A172 (cell line): Measurements from ENCODE around the gene GUCA2A. TPM values are rescaled to one million over a fixed set of nuclear protein-coding genes. Genes with fewer than 3 reads are reported as not detected.

Source experiments
- DNase-seq: peaks from one replicate; pipeline ENCODE4 v3.0.0-alpha.2; 2015; ENCODE audit warnings: low spot score
- total RNA-seq: library from RNA; depleted of rRNA; stranded (reverse); fragments of >200 nt; shearing (Covaris generic); gene quantifications from 2 replicates; pipeline ENCODE4 v1.2.3, GENCODE V29; 2014

GUCA2A gene
- total RNA-seq, 1 experiment from 2014 or later: not detected

- peak; percentile 40 for DNase-seq
These were observed 13.0 kb upstream of the GUCA2A start for GRCh38 chr1:42177541-42177981.

- DNase-seq: peak; percentile 48
These were observed 12.5 kb upstream of the GUCA2A start for GRCh38 chr1:42176902-42177519.

GRCh38 chr1:42175314-42176054 is 10.9 kb upstream of the GUCA2A start:
- DNase-seq: no peak

GRCh38 chr1:42173961-42174735 is 9.6 kb upstream of the GUCA2A start:
- DNase-seq: no peak

GRCh38 chr1:42173155-42173933 is 8.8 kb upstream of the GUCA2A start:
- DNase-seq: peak; percentile 50

- no peak for DNase-seq
These were observed 8.0 kb upstream of the GUCA2A start for GRCh38 chr1:42172381-42173133.

GRCh38 chr1:42171679-42172266 is 7.2 kb upstream of the GUCA2A start:
- no peak for DNase-seq

GRCh38 chr1:42170779-42171621 is 6.5 kb upstream of the GUCA2A start:
- no peak for DNase-seq

GRCh38 chr1:42168763-42169162 is 4.2 kb upstream of the GUCA2A start:
- no peak for DNase-seq

GRCh38 chr1:42168391-42168670 is 3.8 kb upstream of the GUCA2A start:
- DNase-seq: no peak

- no peak for DNase-seq
These were observed 3.3 kb upstream of the GUCA2A start for GRCh38 chr1:42167611-42168390.

- DNase-seq: peak; percentile 73
These were observed 1.1 kb upstream of the GUCA2A start for GRCh38 chr1:42165511-42166210.

- no peak for DNase-seq
These were observed 725 bp downstream of the GUCA2A start for GRCh38 chr1:42163536-42164503.

- no peak for DNase-seq
These were observed 1.4 kb downstream of the GUCA2A start for GRCh38 chr1:42163114-42163513.

- DNase-seq: no peak
These were observed 2.4 kb downstream of the GUCA2A start for GRCh38 chr1:42162181-42162580.

GRCh38 chr1:42158189-42158588 is 6.4 kb downstream of the GUCA2A start:
- DNase-seq: no peak

GRCh38 chr1:42157667-42158066 is 6.9 kb downstream of the GUCA2A start:
- DNase-seq: no peak
